Uterus (tissue), 2 donors: ENCODE data around the gene KIF26B.

Experiments used
- POLR2A ChIP-seq, 2 donors: fragments of 450-650 bp; IDR thresholded peaks; one replicate each; pipeline ENCODE4 v1.6.1; 2016; ENCODE audit warnings: antibody characterized with exemption in 2 of 2, mild to moderate bottlenecking in 1 of 2, moderate library complexity in 1 of 2
- TF ChIP-seq, protein P1 (sequence below), 4 experiments: fragments of 200-600 bp in 2 of 4; fragments of 450-650 bp in 2 of 4; sonication (generic) in 2 of 4; IDR thresholded peaks; one replicate each; pipeline ENCODE4 v1.5.1; 2016 to 2019; ENCODE audit warnings: antibody characterized with exemption in 4 of 4, mild to moderate bottlenecking in 2 of 4, moderate library complexity in 1 of 4

DNA sequence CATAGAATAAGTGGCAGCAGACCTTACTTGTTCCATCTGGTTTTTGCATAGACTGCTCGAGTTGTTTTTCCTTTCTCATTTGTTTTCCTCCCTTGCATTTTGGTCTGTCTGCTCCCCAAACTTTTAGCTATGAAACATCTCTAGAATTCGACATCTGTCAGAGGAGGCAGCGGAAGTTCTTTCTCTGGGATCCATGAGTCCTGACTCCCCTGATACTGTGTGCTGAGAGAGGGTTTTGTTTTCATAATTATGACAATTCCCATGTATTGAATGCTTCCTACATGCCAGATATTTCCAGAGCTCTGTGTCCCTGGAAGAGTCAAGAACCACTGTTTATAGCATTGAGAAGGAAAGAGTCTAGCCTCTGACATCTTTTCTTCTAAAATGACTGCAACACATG, 172.6 kb downstream of the KIF26B start:
- TF ChIP-seq, protein P1, sequence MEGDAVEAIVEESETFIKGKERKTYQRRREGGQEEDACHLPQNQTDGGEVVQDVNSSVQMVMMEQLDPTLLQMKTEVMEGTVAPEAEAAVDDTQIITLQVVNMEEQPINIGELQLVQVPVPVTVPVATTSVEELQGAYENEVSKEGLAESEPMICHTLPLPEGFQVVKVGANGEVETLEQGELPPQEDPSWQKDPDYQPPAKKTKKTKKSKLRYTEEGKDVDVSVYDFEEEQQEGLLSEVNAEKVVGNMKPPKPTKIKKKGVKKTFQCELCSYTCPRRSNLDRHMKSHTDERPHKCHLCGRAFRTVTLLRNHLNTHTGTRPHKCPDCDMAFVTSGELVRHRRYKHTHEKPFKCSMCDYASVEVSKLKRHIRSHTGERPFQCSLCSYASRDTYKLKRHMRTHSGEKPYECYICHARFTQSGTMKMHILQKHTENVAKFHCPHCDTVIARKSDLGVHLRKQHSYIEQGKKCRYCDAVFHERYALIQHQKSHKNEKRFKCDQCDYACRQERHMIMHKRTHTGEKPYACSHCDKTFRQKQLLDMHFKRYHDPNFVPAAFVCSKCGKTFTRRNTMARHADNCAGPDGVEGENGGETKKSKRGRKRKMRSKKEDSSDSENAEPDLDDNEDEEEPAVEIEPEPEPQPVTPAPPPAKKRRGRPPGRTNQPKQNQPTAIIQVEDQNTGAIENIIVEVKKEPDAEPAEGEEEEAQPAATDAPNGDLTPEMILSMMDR (IDR thresholded peaks at IDR 0.05): no peak
- no peak for TF ChIP-seq POLR2A (IDR thresholded peaks at IDR 0.05)
